WERI-Rb-1 (cell line): Measurements from ENCODE around the gene SDF2.
"Not testable (repeated sequence)": the region's sequence is repeated elsewhere in the genome, so short reads cannot be mapped to it uniquely, and the experiment has no call there.

Experiments used
- DNase-seq: peaks from one replicate; pipeline ENCODE4 v3.0.0-alpha.2; 2020
- H3K27ac ChIP-seq: fragments of 250-450 bp; sonication (Bioruptor Pico); 2 replicates; pipeline ENCODE4 v1.5.1; 2020; ENCODE audit warnings: mild to moderate bottlenecking, moderate library complexity
- H3K27me3 ChIP-seq: fragments of 250-450 bp; sonication (Bioruptor Pico); 2 replicates; pipeline ENCODE4 v1.5.1; 2021; ENCODE audit warnings: mild to moderate bottlenecking, low read depth, moderate library complexity; ENCODE audit not compliant: insufficient read depth, severe bottlenecking
- H3K36me3 ChIP-seq: fragments of 250-450 bp; sonication (Bioruptor Pico); 2 replicates; pipeline ENCODE4 v1.5.1; 2020; ENCODE audit warnings: mild to moderate bottlenecking, moderate library complexity
- H3K4me3 ChIP-seq: 2 replicates; pipeline ENCODE4 v1.5.1; 2011; ENCODE audit warnings: low read depth, mild to moderate bottlenecking, control low read depth, low read length
- H3K9me3 ChIP-seq: fragments of 250-450 bp; sonication (Bioruptor Pico); 2 replicates; pipeline ENCODE4 v1.5.1; 2021; ENCODE audit warnings: mild to moderate bottlenecking, moderate library complexity; ENCODE audit not compliant: severe bottlenecking
- CTCF ChIP-seq: IDR thresholded peaks from 2 replicates; pipeline ENCODE4 v1.5.1; 2011; ENCODE audit warnings: low read depth, mild to moderate bottlenecking, control low read depth, inconsistent platforms, low read length

The SDF2 gene

DNA sequence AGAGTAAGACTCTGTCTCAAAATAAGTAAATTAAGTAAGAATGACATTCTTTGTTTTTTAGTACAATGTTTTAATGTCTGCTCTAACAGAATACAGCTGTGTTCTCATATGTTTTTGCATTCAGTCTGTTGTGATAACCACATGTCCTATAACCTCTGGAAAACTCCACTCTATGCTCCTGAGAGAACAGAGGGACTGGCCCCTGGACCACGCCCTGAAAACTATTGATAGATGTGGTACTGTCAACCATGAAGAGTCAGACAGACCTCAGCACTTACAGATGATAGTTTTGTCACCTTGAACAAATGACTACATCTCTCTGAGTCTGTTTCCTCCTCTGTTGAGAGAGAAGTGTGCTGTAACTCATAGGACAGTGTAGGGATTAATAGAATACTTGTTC is 8.2 kb upstream of the SDF2 start:
- peaks cover 85% of the 10 kb centered on the region for H3K36me3 ChIP-seq
- no peak for TF ChIP-seq CTCF

GRCh38 chr17:28667870-28668269 is 6.2 kb upstream of the SDF2 start:
- peaks cover 76% of the 10 kb centered on the region for H3K36me3 ChIP-seq
- no peak for DNase-seq
- no peak for TF ChIP-seq CTCF
- no peak overlapping the region for H3K4me3 ChIP-seq
- no peak overlapping the region for H3K27ac ChIP-seq
- H3K9me3 ChIP-seq: no peaks in the 10 kb centered on the region
- no peaks in the 10 kb centered on the region for H3K27me3 ChIP-seq

More for the DNA sequence above, 8.2 kb upstream of the SDF2 start:
- DNase-seq: no peak
- Histone ChIP-seq H3K27me3 (no peaks in the 10 kb centered on the region), H3K4me3 (no peak overlapping the region), H3K9me3 (no peaks in the 10 kb centered on the region), H3K27ac (no peak overlapping the region)

DNA sequence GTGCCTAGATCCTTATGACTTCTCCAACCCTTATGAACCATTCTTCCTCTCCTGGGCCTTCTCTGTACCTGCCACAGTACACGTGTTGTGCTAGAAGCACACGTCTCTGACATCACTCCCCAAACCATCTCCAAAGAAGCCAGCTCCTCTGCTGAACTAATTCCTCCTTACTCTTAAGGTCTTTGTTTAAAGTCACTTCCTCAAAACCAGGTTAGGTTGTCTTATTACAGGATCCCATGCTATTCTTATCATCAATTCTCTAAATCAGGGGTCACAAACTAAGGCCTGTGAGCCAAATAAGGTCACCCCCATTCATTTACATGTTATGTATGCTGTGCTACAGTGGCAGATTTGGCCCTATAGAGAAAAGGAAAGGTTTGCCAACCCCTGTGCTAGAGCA is 4.3 kb upstream of the SDF2 start:
- peaks cover 57% of the 10 kb centered on the region for H3K36me3 ChIP-seq
- H3K27me3 ChIP-seq: no peaks in the 10 kb centered on the region
- TF ChIP-seq CTCF: no peak
- no peaks in the 10 kb centered on the region for H3K9me3 ChIP-seq
- no peak for DNase-seq
- H3K4me3 ChIP-seq: no peak overlapping the region
- no peak overlapping the region for H3K27ac ChIP-seq

DNA sequence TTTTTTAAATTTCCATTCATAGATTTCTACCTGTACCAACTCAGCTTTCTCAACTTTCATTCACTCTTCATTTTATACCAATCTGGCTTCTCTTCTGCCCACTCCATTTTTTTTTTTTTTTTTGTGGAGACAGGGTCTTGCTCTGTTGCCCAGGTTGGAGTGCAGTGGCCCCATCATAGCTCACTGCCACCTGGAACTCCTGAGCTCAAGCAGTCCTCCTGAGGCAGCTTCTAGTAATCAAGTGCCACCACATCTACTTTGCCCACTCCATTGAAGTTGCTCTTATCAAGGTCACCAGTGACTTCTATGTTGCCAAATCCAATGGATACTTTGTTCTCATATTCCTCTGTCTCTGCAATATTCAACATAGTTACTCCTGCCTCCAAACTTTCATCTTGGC is 2.0 kb upstream of the SDF2 start:
- Histone ChIP-seq H3K36me3 (peaks cover 51% of the 10 kb centered on the region), H3K9me3 (no peaks in the 10 kb centered on the region), H3K4me3 (no peak overlapping the region)

DNA sequence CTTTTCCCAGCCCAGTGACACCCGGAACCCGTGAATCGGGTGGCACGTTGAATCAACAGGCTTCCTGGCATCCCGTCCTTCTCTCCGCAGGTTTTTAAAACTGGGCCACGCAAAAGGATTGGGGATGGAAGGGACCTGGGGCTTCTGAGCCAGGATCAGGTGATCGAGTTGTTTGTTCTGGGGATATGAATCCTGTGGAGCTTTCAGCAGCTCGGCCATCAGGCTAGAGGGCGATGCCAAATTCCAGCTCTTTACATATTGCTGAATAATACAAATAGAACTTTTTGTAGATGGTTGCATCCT is 772 bp upstream of the SDF2 start:
- Histone ChIP-seq H3K27ac (peak overlapping the region; percentile 98), H3K36me3 (peaks cover 52% of the 10 kb centered on the region), H3K27me3 (no peaks in the 10 kb centered on the region), H3K4me3 (peak overlapping the region; percentile 77), H3K9me3 (no peaks in the 10 kb centered on the region)
- no peak for DNase-seq
- no peak for TF ChIP-seq CTCF

More for the DNA sequence above, 2.0 kb upstream of the SDF2 start:
- no peaks in the 10 kb centered on the region for H3K27me3 ChIP-seq
- DNase-seq: no peak
- peak overlapping the region; percentile 98; the same call in 1 of the 2 replicates for H3K27ac ChIP-seq
- TF ChIP-seq CTCF: no peak

DNA sequence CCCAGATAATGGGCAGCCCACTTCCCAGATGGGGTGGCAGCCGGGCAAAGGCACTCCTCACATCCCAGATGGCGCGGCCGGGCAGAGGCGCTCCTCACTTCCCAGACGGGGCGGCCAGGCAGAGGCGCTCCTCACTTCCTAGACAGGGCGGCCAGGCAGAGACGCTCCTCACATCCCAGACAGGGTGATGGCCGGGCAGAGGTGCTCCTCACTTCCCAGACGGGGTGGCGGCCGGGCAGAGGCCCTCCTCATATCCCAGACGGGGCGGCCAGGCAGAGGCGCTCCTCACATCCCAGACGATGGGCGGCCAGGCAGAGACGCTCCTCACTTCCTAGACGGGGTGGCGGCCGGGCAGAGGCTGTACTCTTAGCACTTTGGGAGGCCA is 2.2 kb downstream of the SDF2 start:
- not testable (repeated sequence) for H3K27me3 ChIP-seq, H3K9me3 ChIP-seq, DNase-seq, H3K4me3 ChIP-seq, H3K27ac ChIP-seq
- peaks cover 37% of the 10 kb centered on the region for H3K36me3 ChIP-seq

DNA sequence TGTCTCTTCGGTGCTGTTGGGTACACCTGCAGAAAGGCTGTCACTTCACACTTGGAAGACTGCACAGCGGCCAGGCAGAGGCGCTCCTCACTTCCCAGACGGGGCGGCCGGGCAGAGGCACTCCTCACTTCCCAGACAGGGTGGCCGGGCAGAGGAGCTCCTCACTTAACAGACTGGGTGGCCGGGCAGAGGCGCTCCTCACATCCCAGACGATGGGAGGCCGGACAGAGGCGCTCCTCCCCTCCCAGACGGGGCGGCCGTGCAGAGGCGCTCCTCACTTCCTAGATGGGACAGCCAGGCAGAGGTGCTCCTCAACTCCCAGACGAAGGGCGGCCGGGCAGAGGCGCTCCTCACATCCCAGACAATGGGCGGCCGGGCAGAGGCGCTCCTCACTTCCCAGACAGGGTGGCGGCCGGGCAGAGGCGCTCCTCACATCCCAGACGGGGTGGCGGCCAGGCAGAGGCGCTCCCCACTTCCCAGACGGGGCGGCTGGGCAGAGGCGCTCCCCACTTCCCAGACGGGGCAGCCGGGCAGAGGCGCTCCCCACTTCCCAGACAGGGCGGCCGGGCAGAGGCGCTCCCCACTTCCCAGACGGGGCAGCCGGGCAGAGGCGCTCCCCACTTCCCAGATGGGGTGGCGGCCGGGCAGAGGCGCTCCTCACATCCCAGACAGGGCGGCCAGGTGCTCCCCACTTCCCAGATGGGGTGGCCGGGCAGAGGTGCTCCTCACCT is 2.8 kb downstream of the SDF2 start:
- H3K36me3 ChIP-seq: peaks cover 35% of the 10 kb centered on the region
- H3K27ac ChIP-seq, H3K27me3 ChIP-seq: not testable (repeated sequence)

GRCh38 chr17:28658342-28658741 is 3.4 kb downstream of the SDF2 start:
- H3K36me3 ChIP-seq: peaks cover 36% of the 10 kb centered on the region
- H3K27ac ChIP-seq: not testable (repeated sequence)

More for the DNA sequence above, 2.8 kb downstream of the SDF2 start:
- not testable (repeated sequence) for H3K4me3 ChIP-seq, H3K9me3 ChIP-seq, DNase-seq

More at GRCh38 chr17:28658342-28658741, 3.4 kb downstream of the SDF2 start:
- H3K27me3 ChIP-seq, H3K4me3 ChIP-seq, H3K9me3 ChIP-seq, DNase-seq: not testable (repeated sequence)
